HEK293T (cell line): ENCODE measurements around the gene WNK2.

Experiments
- CTCF ChIA-PET: fragments of 350-600 bp; formaldehyde crosslinking; extraction: SDS; loops from one replicate; lab custom pipeline; 2021; ENCODE audit warnings: antibody characterized with exemption, inconsistent platforms; lab: Yijun Ruan, JAX
- POLR2A ChIA-PET: fragments of 350-600 bp; formaldehyde crosslinking; extraction: SDS; loops from one replicate; lab custom pipeline; 2020; ENCODE audit warnings: antibody characterized with exemption, inconsistent platforms; lab: Yijun Ruan, JAX
- DNase-seq: peaks from one replicate; pipeline ENCODE4 v3.0.0; 2012; ENCODE audit warnings: mixed read lengths; ENCODE audit errors: extremely low spot score
- ARNT ChIP-seq: fragments of 450-650 bp; IDR thresholded peaks from 2 replicates; pipeline ENCODE4 v1.6.1; 2017; ENCODE audit warnings: mild to moderate bottlenecking
- BHLHE40 ChIP-seq: fragments of 450-650 bp; IDR thresholded peaks from 2 replicates; pipeline ENCODE4 v1.6.1; 2016; ENCODE audit warnings: mild to moderate bottlenecking, moderate library complexity, borderline replicate concordance
- CTBP1 ChIP-seq: fragments of 450-650 bp; IDR thresholded peaks from 2 replicates; pipeline ENCODE4 v1.6.1; 2016; ENCODE audit warnings: borderline replicate concordance
- ELF4 ChIP-seq: fragments of 450-650 bp; IDR thresholded peaks from 2 replicates; pipeline ENCODE4 v1.6.1; 2017; ENCODE audit warnings: antibody characterized with exemption
- FOXA1 ChIP-seq: fragments of 450-650 bp; IDR thresholded peaks from 2 replicates; pipeline ENCODE4 v1.6.1; 2016; ENCODE audit warnings: mild to moderate bottlenecking
- FOXK2 ChIP-seq: fragments of 450-650 bp; IDR thresholded peaks from 2 replicates; pipeline ENCODE4 v1.6.1; 2016; ENCODE audit warnings: mild to moderate bottlenecking
- FOXM1 ChIP-seq: fragments of 450-650 bp; IDR thresholded peaks from 2 replicates; pipeline ENCODE4 v1.6.1; 2017; ENCODE audit warnings: mild to moderate bottlenecking, borderline replicate concordance
- HDGF ChIP-seq: fragments of 450-650 bp; IDR thresholded peaks from 2 replicates; pipeline ENCODE4 v1.6.1; 2017; ENCODE audit warnings: antibody characterized with exemption, borderline replicate concordance
- L3MBTL2 ChIP-seq: fragments of 450-650 bp; conservative IDR thresholded peaks from 2 replicates; pipeline ENCODE4 v1.6.1; 2016; ENCODE audit warnings: mild to moderate bottlenecking
- LEF1 ChIP-seq: fragments of 450-650 bp; IDR thresholded peaks from 2 replicates; pipeline ENCODE4 v1.6.1; 2017; ENCODE audit warnings: mild to moderate bottlenecking, borderline replicate concordance
- NFRKB ChIP-seq: fragments of 450-650 bp; IDR thresholded peaks from 2 replicates; pipeline ENCODE4 v1.6.1; 2016; ENCODE audit warnings: mild to moderate bottlenecking, moderate library complexity
- PKNOX1 ChIP-seq: fragments of 450-650 bp; IDR thresholded peaks from 2 replicates; pipeline ENCODE4 v1.6.1; 2016
- SP1 ChIP-seq: fragments of 450-650 bp; IDR thresholded peaks from 2 replicates; pipeline ENCODE4 v1.6.1; 2017
- SUZ12 ChIP-seq: fragments of 450-650 bp; IDR thresholded peaks from 2 replicates; pipeline ENCODE4 v1.6.1; 2016; ENCODE audit warnings: mild to moderate bottlenecking
- TARDBP ChIP-seq: fragments of 450-650 bp; IDR thresholded peaks from 2 replicates; pipeline ENCODE4 v1.6.1; 2016
- ZNF384 ChIP-seq: fragments of 450-650 bp; IDR thresholded peaks from 2 replicates; pipeline ENCODE4 v1.6.1; 2016

The WNK2 gene

GRCh38 chr9:93225892-93226291 is 42.0 kb downstream of the WNK2 start:
- no peak for DNase-seq
- ChIA-PET POLR2A (no interaction called here), CTCF (no interaction called here)
- no peak for TF ChIP-seq FOXA1
- TF ChIP-seq NFRKB = no peak
- TF ChIP-seq CTBP1 = no peak
- TF ChIP-seq ELF4 = no peak
- TF ChIP-seq L3MBTL2 = no peak
- TF ChIP-seq ARNT = no peak
- TF ChIP-seq PKNOX1 = no peak
- no peak for TF ChIP-seq ZNF384
- TF ChIP-seq TARDBP = no peak
- TF ChIP-seq SUZ12 = no peak

GRCh38 chr9:93226819-93227218 is 42.9 kb downstream of the WNK2 start:
- ChIA-PET CTCF (no interaction called here), POLR2A (no interaction called here)
- no peak for TF ChIP-seq SUZ12
- TF ChIP-seq ARNT = no peak
- TF ChIP-seq NFRKB = no peak
- TF ChIP-seq LEF1 = no peak
- no peak for TF ChIP-seq BHLHE40
- no peak for TF ChIP-seq ZNF384
- no peak for TF ChIP-seq HDGF
- TF ChIP-seq TARDBP = no peak
- no peak for TF ChIP-seq ELF4
- no peak for TF ChIP-seq L3MBTL2
- TF ChIP-seq FOXK2 = no peak
- no peak for TF ChIP-seq PKNOX1
- DNase-seq = no peak

- TF ChIP-seq FOXK2 (no peak), ARNT (no peak), ELF4 (no peak), FOXA1 (no peak), LEF1 (no peak), SUZ12 (no peak), CTBP1 (no peak), L3MBTL2 (no peak), PKNOX1 (no peak), BHLHE40 (no peak), SP1 (no peak), HDGF (no peak), ZNF384 (no peak), NFRKB (no peak), FOXM1 (no peak), TARDBP (no peak)
- DNase-seq = no peak
- ChIA-PET CTCF (interaction anchor here (0.7 kb wide), 1 partner anchor 74 kb away, joined by 4 read pairs; no protein-coding TSS in a partner anchor), POLR2A (no interaction called here)
Measured at GRCh38 chr9:93228030-93228429, 44.1 kb downstream of the WNK2 start.

- no peak for DNase-seq
- ChIA-PET CTCF (interaction anchor here (0.5 to 0.7 kb wide), 2 partner anchors 60 to 74 kb away, joined by 4 read pairs; no protein-coding TSS in a partner anchor), POLR2A (no interaction called here)
- TF ChIP-seq LEF1 (no peak), ARNT (no peak), BHLHE40 (no peak), FOXK2 (no peak), SP1 (no peak), ELF4 (no peak), SUZ12 (no peak), PKNOX1 (no peak), TARDBP (no peak), HDGF (no peak), ZNF384 (no peak)
Measured at GRCh38 chr9:93228453-93228852, 44.5 kb downstream of the WNK2 start.

- DNase-seq = no peak
- CTCF ChIA-PET = no interaction called here
- no peak for TF ChIP-seq FOXK2
- TF ChIP-seq FOXA1 = no peak
- TF ChIP-seq NFRKB = no peak
- no peak for TF ChIP-seq HDGF
- no peak for TF ChIP-seq CTBP1
- no peak for TF ChIP-seq TARDBP
- no peak for TF ChIP-seq L3MBTL2
- no peak for TF ChIP-seq PKNOX1
- no peak for TF ChIP-seq BHLHE40
- no peak for TF ChIP-seq ZNF384
- no peak for TF ChIP-seq ARNT
- TF ChIP-seq SP1 = no peak
- no peak for TF ChIP-seq LEF1
- no peak for TF ChIP-seq SUZ12
- TF ChIP-seq ELF4 = no peak
- TF ChIP-seq FOXM1 = no peak
- POLR2A ChIA-PET = no interaction called here
Measured at GRCh38 chr9:93229636-93230035, 45.7 kb downstream of the WNK2 start.
